HG03108 (cell line): ENCODE data around the gene RNU1-4.
"Not testable (repeated sequence)": the region's sequence is repeated elsewhere in the genome, so short reads cannot be mapped to it uniquely, and the experiment has no call there.

ENCODE experiments used
- ATAC-seq: cut with Tn5 transposase; IDR thresholded peaks from one replicate; pipeline ENCODE4 v1.9.1; 2021; ENCODE audit warnings: moderate library complexity; ENCODE audit not compliant: unreplicated experiment

RNU1-4 gene

DNA sequence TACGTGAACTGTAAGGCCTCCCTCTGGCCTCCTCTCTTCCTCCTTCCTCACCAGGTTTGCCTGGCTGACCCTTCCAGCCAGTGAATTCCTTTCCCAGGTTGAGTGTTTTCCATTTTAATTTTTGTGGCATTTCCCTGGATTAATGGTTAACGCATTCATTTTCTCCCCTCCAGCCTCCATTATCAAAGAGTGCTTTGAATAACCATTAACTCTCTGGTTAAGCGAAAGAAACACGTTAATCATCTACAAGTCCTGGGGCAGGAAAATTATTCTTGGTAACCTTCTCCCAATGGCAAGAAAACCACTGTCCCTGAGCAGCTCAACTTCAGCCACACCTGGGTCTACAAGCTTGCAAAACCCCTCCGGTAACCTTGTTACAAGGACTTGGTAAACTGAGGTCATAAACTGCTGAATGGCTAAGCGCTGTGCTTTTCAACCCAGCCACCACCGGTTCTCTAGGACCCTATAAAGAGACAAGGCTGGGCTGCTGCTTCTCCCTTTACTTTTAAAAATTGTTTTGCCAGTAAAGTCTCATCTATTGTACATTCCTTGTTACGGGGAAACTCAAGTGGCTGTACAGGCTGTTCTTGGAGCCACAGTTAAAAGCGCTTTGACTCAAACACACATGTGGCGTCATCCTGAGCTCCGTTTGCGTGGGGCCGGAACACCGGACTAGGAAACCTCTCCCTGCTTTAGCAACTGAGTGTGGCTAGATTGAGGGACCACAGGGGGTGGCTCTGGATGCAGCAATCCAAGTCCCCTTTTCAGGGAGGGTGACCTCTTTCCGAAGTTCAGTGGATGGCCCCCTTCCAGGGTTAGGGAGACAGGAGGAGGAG, 24.7 kb downstream of the RNU1-4 start:
- ATAC-seq, result not testable (repeated sequence)

DNA sequence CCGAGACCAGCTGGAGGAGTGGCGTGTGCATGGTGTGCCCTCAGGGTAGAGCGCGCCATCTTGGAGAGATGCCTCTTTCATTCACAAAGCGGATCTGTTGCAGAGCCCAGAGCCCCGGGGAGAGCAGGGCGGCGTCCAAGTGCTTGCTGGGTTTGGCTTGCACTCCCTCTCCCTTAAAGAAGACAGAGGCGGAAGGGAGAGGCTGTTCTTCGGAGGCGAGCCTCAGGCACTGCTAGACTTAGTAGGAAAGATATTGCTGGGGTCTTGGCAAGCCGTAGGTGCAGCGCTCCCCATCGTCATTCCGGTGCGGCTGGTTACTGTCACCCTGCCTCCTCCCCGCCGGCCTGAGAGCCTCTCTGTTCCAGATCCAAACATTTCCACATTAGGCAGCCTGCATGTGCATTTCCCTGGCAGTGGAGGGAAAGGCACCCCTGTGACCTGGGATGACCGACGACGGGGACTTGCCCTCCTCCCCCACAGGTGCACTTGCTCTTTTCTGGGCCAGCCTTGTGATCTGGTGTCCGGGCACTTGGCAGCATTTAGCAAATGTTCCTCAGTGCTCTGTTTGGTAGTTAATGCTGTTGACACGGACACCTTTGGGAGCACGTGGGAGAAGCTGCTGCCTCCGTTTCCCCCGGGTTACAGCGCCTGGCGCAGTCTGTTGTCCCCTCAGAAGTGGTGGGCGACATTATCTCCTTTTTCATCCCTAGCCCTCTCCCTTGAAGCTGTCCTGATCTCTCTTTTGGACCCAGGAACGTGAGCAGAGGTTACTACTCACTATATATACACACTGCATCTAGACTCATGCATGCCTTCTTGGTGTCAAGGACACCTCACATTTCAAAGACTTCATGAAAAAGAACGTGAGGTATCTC, 25.7 kb downstream of the RNU1-4 start:
- not testable (repeated sequence) for ATAC-seq

DNA sequence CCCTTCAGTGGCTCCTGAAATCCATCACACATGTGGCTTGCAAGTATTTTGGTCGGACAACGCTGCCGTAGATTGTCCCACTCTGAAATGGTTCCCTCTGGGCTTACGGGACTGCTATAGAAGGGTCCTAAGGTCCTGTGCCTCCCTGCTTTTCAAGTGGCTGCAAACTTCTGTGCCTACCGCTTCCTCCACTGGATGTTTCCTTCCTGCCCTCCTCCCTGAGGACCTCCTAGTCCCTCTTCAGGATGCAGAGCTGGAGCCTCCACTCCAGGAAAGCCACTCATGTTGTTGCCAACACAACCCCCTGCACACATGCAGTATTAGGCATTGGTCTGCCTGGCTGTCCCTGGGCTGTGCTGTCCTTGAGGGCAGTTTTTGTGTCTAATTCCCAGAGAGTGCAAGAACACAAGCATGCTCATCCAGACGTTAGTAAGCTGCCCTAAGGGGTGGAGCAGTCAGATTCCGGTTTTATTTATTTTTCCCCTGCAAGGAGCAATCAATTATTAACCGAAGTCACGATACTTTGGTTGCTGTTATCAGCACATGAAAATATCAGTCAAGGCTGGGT, 26.5 kb downstream of the RNU1-4 start:
- ATAC-seq, result not testable (repeated sequence)

DNA sequence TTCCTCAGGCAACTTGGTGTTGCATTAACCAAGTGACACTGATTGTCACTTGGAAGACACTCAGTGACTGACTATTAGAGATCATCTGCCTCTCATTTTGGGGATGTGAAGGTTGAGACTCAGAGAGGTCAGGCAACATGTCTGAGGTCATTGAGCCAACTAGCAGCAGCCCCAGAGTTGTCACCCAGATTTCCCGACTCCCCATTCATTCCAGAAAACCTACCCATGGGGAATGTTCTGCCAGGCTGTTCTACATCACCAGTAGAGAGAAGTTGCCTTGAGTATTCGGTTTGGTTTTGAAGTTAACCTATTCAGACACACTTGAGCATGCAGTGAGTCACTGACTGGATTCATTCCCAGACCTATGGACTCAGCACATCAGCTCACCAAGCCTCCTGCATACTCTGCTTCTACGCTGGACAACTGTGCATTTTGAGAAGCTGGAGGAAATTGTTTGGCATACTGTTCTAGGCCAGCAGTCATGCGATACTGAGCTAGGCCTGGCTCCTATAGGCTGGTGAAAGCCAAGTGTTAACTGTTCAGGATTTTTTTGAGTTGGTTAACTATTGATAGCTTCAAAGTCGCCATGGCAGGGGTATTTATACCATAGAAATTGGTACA, 29.9 kb downstream of the RNU1-4 start:
- ATAC-seq, result not testable (repeated sequence)

DNA sequence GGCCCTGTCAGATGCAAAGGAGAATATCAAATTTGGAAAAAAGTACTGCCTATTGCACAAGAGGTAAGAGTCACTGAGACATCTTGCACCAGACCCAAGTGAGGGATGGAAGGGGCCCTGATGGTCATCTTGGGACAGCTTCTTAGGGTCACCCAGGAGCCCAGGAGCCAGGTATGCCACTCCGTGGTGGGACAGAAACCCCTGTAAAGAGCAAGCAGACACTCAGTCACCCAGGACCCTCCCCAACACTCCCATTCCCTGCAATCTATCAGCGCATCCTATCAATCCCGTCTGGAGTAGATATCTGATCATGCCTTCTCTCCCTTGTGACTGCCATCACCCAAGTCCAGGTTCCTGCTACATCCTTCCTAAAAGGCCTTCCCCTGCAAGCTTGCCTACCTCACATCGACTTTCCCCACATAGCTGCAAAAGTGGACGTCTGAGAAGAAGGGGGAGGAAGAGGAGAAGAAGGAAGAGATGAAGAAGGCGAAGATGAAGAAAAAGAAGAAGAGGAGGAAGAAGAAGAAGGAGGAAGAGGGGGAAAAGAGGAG, 30.7 kb downstream of the RNU1-4 start:
- ATAC-seq, result not testable (repeated sequence)

DNA sequence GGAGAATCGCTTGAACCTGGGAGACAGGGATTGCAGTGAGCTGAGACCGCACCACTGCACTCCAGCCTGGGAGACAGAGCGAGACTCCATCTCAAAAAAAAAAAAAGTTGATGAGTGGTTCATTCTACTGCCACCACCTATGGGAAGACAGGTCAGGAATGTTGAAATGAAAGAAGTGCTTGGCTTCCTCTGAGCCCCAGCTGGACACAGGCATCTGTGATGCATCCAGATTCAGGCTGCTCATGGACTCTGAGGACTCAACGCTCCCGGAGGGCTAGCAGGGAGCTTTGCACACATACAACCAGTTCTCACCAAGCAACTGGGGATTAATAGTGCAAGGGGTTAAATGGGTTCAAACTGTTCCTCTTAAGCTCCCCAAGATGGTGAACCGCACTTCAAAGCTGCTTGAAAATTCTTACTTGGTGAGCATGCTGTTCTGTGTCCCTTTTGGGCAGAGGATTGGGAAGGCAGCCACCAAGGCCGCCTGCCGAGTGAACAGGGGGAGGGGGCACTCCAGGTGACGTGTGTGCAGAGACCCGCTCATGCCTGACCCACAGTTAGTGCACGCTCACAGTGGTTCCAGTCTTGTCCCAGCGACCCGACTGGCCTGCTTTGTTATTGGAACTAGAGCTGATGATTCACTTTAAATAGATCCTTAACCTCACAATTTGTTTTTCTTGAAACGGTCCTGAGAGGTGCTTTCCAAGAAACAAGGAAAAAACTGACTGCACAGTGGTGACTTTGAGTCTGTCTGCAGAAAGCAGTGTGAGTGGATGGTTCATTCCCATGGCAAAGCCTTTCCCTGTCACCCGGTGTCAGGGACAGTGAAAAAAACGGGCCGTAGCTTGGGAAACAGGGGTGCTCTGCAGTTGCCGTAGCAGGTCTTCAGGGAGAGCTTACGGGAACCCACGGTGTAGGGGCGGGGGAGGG, 32.2 kb downstream of the RNU1-4 start:
- not testable (repeated sequence) for ATAC-seq

DNA sequence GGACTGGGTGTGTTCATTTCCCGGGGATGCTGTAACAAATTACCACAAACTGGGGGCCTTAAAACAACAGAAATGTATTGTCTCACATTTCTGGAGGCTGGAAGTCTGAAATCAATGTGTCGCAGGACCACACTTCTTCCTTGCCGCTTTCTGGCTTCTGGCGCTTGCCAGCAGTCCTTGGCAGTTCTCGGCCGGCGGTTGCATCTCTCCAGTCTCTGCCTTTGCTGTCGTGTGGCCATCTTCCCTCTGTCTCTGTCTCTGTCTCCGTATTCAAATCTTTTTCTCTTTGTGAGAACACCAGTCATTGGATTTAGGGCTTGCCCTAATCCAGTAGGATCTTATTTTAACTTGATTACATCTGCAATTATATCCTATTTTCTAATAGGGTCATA, 32.9 kb downstream of the RNU1-4 start:
- not testable (repeated sequence) for ATAC-seq

DNA sequence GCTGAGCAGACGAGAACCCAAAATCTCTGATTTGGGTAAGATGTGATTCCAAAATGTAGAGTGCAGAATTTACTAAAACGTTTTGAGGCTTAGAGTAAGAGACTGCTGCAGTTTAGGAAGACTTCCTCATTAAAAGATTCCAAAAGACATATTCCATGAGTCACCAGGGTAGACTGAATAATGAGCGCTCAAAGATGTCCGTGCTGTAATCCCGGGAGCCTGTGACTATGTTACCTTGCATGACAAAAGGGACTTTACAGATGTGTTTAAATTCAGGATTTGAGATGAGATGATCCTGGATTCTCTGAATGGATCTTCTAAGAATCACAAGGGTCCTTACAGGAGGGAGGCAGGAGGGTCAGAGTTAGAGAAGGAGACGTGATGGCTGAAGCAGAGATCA, 33.4 kb downstream of the RNU1-4 start:
- not testable (repeated sequence) for ATAC-seq

DNA sequence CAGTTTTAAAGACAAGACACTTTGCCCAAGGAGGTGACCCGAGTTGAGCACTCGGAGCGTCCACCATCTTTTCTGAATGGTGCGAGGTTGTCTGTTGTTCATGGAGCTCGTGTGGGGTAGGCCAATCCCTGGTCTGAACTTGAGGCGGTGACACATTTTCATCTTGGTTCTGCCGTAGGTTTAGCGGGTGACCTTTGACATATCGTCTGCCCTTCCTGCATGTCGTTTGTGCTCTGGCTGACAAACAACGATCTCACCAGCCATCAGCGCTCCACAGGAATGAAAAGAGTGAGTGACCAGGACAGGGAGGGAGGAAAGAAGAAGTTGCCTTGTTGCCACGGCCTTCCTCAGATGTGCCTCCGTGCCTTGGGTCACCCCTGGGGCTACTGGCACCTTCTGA, 34.5 kb downstream of the RNU1-4 start:
- not testable (repeated sequence) for ATAC-seq

DNA sequence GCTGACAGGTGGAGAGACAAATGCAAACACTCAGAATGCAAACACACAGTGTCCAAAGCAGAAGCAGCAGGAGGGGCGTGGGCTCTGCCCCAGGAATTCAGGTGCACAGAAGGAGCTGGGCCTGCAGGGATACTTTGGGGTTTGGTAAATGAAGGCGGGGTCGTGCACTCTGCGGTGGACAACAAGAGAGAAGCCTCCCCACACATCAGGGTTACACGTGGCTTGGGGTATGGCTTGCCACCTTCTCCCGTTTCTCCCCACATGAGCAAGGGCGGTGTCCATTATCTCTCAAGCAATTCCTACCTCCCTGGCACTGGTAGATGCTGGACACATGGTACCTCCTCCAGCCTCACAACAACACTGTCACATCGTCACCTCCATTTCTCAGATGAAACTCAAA, 35.0 kb downstream of the RNU1-4 start:
- not testable (repeated sequence) for ATAC-seq

DNA sequence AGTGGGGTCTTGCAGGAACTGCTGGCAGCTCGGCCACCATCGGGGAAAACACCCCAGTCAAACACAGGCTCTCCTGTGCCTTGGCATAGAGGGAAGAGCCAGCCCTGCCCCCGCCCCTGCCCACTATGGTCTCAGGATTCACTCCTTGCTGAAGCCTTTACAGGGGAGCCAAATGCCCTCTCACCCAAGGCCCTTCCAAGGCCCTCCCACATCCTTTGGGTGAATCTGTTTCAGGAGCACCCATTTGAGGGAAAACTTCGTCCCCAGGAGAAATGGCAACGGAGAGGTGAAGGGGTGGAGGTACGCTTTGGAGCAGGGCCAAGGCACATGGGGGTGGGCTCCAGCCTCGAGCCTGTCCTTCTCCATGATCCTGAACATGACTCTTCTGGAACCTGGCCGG, 35.9 kb downstream of the RNU1-4 start:
- ATAC-seq, result not testable (repeated sequence)

DNA sequence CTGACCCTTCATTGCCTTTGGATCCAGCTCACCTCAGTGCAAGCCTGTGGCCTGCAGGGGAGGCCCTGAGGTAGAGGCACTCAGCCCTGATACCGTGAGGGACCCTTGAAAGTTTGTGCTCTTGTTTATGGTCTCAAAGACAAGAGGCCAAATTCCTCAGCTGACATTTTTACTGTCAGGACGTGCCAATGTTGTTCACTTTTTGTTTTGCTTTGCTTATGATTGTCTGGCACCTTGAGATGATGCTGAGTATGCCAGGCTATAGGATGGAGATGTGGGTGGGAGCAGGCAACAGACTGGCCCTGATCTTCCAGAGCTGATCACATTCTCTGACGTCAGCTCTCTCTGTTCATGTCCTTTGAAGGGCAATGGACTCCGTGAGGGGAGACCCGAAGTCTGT, 36.5 kb downstream of the RNU1-4 start:
- not testable (repeated sequence) for ATAC-seq

DNA sequence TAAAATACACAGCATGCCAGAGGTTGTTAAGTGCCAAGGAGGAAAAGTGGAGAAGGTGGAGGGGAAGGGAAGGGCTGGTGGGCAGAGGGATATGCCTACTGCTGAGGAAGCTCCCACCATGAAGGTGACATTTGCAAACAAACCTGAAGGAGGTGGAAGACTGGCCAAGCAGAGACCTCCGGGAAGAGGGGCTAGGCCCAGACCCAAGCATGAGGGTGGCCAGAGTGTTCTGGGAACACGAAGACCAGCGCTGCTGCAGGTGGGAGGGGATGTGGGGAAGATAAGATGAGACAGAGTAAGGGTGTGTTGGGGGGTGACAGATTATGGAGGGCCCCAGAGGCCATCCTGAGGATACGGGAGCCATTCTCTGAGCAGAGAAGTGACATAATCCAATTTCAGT, 37.5 kb downstream of the RNU1-4 start:
- ATAC-seq, result not testable (repeated sequence)

DNA sequence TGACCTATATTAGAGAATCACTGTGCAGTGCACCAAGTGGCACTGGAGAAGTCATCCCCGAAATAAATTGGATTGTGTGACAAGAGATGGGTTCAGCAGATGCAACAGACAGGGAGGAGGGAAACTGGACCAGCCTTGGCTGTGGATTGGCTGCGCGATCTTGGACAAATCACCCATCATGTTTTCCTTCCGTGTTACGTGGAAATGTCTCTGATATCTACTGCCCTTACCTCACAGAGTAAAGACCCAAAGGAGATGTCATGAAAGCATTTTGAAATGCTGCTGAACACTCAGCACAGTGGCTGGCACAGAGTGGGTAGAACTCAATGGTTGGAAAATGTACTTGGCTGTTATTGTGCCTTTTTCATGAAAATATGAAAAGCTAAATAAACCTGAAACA, 39.2 kb downstream of the RNU1-4 start:
- not testable (repeated sequence) for ATAC-seq

DNA sequence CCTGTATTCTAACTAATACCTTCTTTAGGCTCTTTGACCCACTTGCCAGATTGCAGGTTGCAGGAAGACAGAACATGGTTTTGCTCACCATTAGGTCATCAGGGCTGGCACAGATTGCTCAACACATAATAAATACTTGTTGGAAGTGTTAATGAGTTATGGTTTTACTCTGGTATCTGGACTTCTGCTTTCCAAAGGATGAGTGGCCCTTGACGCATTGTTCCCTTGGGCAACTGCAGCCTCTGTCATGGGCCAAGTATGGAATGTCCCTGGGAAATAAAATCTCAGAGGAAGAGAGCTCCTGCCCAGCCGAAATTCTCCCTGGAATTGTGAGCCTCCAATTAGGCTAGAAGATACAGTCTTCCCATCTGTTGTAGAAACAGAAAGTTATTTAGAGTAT, 40.7 kb downstream of the RNU1-4 start:
- not testable (repeated sequence) for ATAC-seq

DNA sequence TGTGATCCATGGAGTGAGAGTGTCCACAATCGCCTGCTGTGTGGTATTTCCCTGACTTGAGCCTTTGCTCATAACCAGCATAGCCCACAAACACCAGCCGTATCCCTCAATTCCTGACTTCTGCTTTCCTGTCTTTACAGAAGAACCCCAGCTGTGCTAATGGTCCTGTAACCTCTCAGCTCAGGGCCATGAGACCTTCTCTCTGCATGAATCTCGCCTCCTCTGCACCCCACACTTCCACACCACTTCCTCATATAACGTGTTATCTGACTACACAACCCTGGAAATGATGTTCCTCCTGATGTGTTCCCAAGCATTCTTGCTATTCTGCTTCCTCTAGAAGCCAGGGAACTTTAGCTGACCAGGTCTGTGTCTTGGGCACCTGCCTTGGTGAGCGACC, 41.3 kb downstream of the RNU1-4 start:
- not testable (repeated sequence) for ATAC-seq

DNA sequence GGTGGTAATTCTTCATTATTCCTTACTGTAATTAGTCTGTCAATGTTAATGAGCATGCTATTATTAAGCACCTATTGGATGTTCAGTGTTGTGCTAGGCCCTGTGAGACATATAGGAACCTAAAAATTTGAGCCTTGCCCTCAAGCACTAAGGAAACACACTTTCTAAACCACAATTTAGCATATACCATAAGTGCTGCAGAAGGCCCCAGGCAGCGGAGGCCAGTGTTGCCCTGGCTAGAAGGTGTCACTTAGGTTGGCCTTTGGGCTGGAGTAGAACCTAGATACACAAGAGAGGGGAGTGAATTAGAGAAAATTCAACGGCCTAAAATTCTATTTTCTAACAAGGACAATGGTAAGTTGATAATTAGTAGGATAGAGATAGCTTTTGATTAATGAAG, 44.6 kb downstream of the RNU1-4 start:
- ATAC-seq, result not testable (repeated sequence)

DNA sequence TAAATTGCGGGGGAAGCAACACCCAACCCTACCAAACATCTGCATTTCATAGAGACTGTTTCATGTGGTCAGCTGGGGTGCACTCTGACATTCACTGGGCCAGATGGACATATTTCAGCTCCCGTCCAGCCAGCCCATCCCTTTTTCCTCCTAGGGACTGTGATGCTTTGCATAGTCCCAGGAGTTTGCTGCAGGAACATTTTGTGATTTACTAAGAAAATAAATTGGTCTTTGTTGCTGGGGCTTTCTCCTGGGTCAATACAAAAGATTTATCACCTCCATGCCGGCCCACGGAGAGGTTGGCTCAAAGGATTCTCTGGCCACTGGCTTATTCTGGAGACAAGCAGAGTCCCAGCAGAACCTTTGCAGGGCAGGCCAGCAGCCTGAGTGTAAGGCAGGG, 46.0 kb downstream of the RNU1-4 start:
- ATAC-seq, result not testable (repeated sequence)

DNA sequence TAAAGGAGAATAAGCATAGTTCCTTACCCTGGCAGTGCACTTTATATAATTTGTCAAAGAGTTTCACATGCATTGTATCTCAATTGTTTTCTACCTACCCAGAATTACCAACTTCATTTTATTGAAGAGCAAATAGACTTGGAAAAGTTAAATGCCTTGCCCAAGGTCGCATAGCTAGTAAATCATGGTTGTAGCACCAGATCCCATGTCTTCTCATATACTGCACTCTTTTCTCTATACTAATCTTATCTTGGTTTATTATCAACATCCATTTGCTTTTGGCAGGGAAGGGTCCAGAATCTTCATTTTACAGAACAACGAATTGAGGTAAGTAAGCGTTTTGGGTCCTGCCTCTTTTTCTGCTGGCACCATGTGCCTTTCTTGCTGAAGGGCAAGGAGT, 46.9 kb downstream of the RNU1-4 start:
- ATAC-seq, result not testable (repeated sequence)

DNA sequence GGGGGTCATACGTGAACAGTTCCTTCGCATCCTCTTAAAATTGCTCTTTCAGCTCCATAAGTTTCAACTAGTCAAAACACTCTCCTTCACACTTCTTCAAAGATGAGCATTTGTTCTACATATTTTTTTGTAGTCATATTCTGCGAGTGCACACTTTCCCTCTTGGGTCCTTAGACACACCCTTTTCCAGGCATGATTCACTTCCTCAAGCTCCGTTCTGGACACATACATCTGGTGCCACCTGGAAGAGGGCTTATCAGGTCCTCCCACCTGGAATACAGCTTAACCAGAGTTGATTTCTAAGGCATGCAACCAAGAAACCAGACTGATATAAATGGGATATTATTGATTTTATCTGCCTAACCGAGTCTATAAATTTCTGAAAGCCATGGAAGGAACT, 47.4 kb downstream of the RNU1-4 start:
- not testable (repeated sequence) for ATAC-seq
